Measurements from ENCODE around the gene PI16. TPM values are rescaled to one million over a fixed set of nuclear protein-coding genes. Genes with fewer than 3 reads are reported as not detected.

Gene PI16
- total RNA-seq, 1 donor from 2014 or later, result 20.5 TPM

DNA sequence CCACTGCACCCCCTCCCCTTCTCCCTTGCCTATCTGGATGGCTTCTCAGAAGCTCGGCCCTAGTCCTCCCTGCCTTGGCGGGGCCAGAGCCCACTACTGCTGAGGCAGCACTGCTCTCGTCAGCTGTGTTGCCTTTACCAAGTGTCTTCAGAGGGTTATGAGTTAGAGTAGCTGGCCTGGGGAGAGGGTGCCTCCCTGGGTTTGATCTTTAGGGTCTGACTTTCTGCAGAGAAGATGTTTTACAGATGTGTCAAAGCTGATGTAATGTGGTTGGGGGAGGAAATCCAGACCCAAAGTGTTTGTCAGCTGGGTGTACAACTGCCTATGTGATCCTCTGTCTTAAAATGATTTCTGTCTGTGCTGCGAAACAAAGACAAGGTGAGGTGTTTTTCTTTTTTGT, 30.4 kb upstream of the PI16 start:
- no peak overlapping the region for H3K27ac Mint-ChIP-seq (ENCODE audit: unreplicated experiment)

DNA sequence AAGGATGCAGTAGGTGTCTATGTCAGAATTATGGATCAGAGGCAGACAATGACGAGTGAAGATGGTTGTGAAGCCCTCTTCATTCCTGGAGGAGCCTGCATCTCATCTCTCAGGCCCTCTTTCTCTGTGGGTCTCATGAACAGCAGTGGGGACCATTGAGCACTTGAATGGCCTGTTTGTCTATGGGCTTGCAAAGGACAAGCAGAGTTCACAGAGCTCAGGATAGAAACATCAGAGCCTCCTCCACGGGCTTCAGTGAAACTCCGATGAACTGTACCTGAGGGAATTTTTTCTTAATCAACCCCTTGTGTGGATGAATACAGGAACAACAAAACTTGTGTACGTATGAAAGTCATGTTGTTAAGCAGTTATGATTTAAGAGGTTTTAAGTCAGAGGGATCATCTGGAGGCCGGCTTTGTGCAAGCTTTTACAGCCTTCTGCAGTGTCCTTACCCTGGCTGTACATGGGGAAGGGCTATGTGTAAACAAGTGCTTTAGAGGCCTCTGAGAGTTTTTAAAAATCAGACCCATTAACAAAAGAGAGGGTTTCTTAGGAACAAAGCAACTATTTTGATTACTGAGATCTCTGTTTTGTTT, 29.7 kb upstream of the PI16 start:
- Mint-ChIP-seq H3K4me3 (ENCODE audit: unreplicated experiment) (no peak overlapping the region), H3K9me3 (ENCODE audit: unreplicated experiment) (no peaks in the 10 kb centered on the region), H3K4me1 (ENCODE audit: unreplicated experiment) (no peaks in the 10 kb centered on the region), H3K36me3 (ENCODE audit: low read depth, unreplicated experiment) (peaks cover 10% of the 10 kb centered on the region), H3K27me3 (ENCODE audit: unreplicated experiment) (peaks cover 1% of the 10 kb centered on the region), H3K27ac (ENCODE audit: unreplicated experiment) (no peak overlapping the region)
- DNase-seq (ENCODE audit: low spot score), result no peak
- TF ChIP-seq, protein P1, sequence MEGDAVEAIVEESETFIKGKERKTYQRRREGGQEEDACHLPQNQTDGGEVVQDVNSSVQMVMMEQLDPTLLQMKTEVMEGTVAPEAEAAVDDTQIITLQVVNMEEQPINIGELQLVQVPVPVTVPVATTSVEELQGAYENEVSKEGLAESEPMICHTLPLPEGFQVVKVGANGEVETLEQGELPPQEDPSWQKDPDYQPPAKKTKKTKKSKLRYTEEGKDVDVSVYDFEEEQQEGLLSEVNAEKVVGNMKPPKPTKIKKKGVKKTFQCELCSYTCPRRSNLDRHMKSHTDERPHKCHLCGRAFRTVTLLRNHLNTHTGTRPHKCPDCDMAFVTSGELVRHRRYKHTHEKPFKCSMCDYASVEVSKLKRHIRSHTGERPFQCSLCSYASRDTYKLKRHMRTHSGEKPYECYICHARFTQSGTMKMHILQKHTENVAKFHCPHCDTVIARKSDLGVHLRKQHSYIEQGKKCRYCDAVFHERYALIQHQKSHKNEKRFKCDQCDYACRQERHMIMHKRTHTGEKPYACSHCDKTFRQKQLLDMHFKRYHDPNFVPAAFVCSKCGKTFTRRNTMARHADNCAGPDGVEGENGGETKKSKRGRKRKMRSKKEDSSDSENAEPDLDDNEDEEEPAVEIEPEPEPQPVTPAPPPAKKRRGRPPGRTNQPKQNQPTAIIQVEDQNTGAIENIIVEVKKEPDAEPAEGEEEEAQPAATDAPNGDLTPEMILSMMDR (IDR thresholded peaks at IDR 0.05; ENCODE audit: unreplicated experiment), result no peak

More for the DNA sequence above, 30.4 kb upstream of the PI16 start:
- no peak for DNase-seq (ENCODE audit: low spot score)
- no peaks in the 10 kb centered on the region for H3K4me1 Mint-ChIP-seq (ENCODE audit: unreplicated experiment)
- TF ChIP-seq, protein P1 (IDR thresholded peaks at IDR 0.05; ENCODE audit: unreplicated experiment), result no peak
- H3K4me3 Mint-ChIP-seq (ENCODE audit: unreplicated experiment), result no peak overlapping the region
- peaks cover 10% of the 10 kb centered on the region for H3K36me3 Mint-ChIP-seq (ENCODE audit: low read depth, unreplicated experiment)
- H3K27me3 Mint-ChIP-seq (ENCODE audit: unreplicated experiment), result peaks cover 1% of the 10 kb centered on the region
- H3K9me3 Mint-ChIP-seq (ENCODE audit: unreplicated experiment), result no peaks in the 10 kb centered on the region

DNA sequence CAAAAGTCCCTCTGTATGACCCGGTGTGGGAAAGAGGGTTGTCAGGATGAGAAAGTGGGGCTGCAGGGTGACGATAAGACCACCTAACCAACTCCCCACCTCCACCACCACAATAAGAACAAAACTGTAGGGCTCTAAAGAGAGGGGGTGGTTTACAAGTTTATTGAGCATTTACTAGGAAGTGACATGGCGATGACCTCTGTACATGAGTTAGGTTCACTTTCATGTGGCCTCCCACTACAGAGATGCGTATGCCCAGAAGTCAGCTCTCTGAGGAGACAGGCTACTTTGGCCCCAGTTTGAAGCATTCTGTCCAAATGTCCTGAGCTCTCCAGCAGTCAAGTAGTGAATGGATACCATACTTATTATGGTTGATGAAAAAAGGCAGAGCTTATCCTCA, 28.7 kb upstream of the PI16 start:
- peaks cover 1% of the 10 kb centered on the region for H3K27me3 Mint-ChIP-seq (ENCODE audit: unreplicated experiment)
- peak overlapping the region; percentile 3 for H3K27ac Mint-ChIP-seq (ENCODE audit: unreplicated experiment)
- peaks cover 10% of the 10 kb centered on the region for H3K36me3 Mint-ChIP-seq (ENCODE audit: low read depth, unreplicated experiment)
- no peak overlapping the region for H3K4me3 Mint-ChIP-seq (ENCODE audit: unreplicated experiment)
- no peaks in the 10 kb centered on the region for H3K9me3 Mint-ChIP-seq (ENCODE audit: unreplicated experiment)
- DNase-seq (ENCODE audit: low spot score), result no peak
- TF ChIP-seq, protein P1 (IDR thresholded peaks at IDR 0.05; ENCODE audit: unreplicated experiment), result no peak
- no peaks in the 10 kb centered on the region for H3K4me1 Mint-ChIP-seq (ENCODE audit: unreplicated experiment)

DNA sequence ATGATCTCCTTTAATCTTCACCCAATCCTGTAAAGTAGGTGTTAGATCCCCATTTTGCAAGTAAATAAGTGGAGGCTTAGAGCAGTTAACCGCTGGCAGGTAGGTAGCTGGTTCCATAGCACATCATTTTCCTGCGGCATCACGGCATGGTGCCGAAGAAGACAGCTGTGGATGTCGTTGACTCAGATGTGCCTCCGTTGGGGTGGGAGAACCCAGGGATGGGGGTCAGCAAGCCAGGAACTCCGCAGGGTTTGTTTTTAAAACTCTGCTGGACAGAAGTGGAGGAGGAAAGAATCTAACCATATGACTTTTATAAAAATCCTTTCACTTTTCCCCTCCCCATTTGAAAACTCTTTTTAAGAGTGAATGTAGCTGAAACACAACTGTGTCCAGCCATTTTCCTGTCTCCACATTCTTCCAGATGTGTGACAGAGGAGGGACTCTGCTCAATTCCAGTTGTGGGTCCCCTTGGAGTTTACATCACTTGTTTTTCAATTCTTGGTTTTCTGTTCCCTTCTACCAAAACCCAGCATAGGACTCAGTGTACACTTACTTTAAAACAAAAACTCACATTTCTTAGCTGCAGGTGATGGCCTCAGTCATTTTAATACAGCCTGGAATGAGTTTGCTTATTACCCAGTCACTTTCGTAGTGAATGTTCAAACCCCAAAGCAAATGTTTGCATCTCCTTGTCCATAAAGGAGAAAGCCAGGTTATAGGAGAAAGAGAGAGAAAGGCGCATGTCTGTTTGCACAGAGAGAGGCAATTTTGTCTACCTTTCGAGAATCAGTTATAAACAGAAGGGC, 27.6 kb upstream of the PI16 start:
- Mint-ChIP-seq H3K27me3 (ENCODE audit: unreplicated experiment) (peaks cover 1% of the 10 kb centered on the region), H3K36me3 (ENCODE audit: low read depth, unreplicated experiment) (peaks cover 6% of the 10 kb centered on the region), H3K4me3 (ENCODE audit: unreplicated experiment) (no peak overlapping the region)

More for the DNA sequence above, 27.6 kb upstream of the PI16 start:
- Mint-ChIP-seq H3K4me1 (ENCODE audit: unreplicated experiment) (no peaks in the 10 kb centered on the region), H3K27ac (ENCODE audit: unreplicated experiment) (no peak overlapping the region), H3K9me3 (ENCODE audit: unreplicated experiment) (no peaks in the 10 kb centered on the region)
- TF ChIP-seq, protein P1 (IDR thresholded peaks at IDR 0.05; ENCODE audit: unreplicated experiment), result no peak
- no peak for DNase-seq (ENCODE audit: low spot score)

Measured in endothelial cell (in vitro differentiated cells).